Fibroblast of pulmonary artery (primary cell): ENCODE measurements around the gene LAMP1.
"Not testable (repeated sequence)": the region's sequence is repeated elsewhere in the genome, so short reads cannot be mapped to it uniquely, and the experiment has no call there.

Experiments
- DNase-seq: peaks from one replicate; pipeline ENCODE4 v3.0.0-alpha.2; 2010; ENCODE audit warnings: low read depth
- H3K4me3 ChIP-seq: replicated peaks from 2 replicates; pipeline ENCODE4 v1.5.1; 2011; ENCODE audit warnings: low read depth, mild to moderate bottlenecking, control low read depth, low read length, moderate library complexity
- TF ChIP-seq, protein P1 (sequence below): IDR thresholded peaks from 2 replicates; pipeline ENCODE4 v1.5.1; 2011; ENCODE audit warnings: mild to moderate bottlenecking, control low read depth, low read length, inconsistent platforms; ENCODE audit errors: missing control alignments

Gene LAMP1

DNA sequence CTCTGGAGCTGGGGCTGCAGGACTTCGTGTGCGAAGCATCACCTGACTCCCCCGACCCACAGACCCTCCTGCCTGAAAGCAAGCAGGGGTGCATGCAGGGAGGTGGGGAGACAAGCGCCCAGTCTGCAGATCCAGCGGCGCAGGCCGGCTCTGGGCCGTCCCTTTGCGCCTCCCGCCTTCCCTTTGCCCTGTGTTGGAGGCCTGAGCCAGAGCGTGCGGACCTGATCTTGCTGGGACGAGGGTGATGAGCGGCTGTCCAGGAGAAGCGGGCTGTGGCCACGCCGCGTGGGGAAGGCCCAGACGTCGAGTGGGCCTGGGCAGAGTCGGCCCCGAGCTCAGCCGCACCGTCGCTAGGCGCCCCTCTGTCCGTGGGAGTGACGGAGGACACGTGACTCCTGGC lies 72.2 kb downstream of the LAMP1 start:
- DNase-seq, result no peak
- TF ChIP-seq, protein P1, sequence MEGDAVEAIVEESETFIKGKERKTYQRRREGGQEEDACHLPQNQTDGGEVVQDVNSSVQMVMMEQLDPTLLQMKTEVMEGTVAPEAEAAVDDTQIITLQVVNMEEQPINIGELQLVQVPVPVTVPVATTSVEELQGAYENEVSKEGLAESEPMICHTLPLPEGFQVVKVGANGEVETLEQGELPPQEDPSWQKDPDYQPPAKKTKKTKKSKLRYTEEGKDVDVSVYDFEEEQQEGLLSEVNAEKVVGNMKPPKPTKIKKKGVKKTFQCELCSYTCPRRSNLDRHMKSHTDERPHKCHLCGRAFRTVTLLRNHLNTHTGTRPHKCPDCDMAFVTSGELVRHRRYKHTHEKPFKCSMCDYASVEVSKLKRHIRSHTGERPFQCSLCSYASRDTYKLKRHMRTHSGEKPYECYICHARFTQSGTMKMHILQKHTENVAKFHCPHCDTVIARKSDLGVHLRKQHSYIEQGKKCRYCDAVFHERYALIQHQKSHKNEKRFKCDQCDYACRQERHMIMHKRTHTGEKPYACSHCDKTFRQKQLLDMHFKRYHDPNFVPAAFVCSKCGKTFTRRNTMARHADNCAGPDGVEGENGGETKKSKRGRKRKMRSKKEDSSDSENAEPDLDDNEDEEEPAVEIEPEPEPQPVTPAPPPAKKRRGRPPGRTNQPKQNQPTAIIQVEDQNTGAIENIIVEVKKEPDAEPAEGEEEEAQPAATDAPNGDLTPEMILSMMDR, result no peak

DNA sequence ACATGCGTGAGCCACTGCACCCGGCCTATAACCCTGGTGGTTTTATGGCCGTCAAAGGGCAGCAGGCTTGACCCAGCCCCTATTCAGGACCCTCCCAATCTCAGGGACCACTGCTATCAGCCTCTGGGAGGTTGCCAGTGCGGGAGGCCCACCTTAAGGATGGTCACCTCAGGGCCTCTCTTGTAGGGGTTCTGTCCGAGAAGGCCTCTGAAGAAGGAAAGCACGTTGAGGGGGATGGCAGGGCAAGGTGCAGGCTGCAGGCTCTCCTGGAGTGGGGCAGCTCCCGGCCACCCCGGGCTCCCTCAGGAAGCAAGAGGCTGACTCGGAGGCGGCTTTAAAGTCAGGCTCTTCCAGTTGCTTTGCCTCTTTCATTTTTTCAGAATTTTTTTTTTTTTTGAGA lies 72.8 kb downstream of the LAMP1 start:
- H3K4me3 ChIP-seq, result no peak overlapping the region
- TF ChIP-seq, protein P1, result no peak
- no peak for DNase-seq

More for the DNA sequence above, 72.2 kb downstream of the LAMP1 start:
- no peak overlapping the region for H3K4me3 ChIP-seq

DNA sequence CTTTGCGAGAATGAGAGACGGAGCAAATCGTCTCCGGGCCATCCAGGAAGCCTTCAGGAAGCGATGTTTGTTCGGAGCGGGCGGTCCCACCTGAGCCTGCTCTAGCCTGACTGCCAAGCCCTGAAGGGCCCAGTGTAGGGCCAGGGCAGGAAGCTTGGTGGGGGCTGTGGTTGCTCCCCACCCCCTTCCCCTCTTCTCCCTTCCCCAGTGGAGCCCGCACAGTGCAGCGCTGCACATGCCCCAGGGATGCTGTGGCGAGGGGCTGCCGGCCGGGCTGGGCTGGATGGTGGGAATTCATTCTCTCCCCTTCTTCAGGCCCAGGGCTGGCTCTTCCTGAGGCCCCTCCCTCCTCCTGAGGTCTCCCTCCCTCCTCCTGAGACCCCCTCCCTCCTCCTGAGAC lies 74.0 kb downstream of the LAMP1 start:
- TF ChIP-seq, protein P1, result no peak

DNA sequence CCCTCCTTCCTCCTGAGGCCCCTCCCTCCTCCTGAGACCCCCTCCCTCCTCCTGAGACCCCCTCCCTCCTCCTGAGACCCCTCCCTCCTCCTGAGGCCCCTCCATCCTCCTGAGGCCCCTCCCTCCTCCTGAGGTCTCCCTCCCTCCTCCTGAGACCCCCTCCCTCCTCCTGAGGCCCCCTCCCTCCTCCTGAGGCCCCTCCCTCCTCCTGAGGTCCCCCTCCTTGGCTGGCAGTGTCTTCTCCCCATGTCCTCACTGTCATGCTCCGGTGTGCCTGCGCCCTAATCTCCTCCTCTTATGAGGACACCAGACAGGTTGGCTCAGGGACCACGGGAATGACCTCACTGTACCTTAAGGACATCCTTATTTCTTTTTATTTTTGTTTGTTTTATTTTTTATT lies 74.7 kb downstream of the LAMP1 start:
- DNase-seq, H3K4me3 ChIP-seq: not testable (repeated sequence)

More for the DNA sequence above, 74.0 kb downstream of the LAMP1 start:
- no peak for DNase-seq
- no peak overlapping the region for H3K4me3 ChIP-seq
